ENCODE results near the gene ALDH4A1.
"Not testable (repeated sequence)": the region's sequence is repeated elsewhere in the genome, so short reads cannot be mapped to it uniquely, and the experiment has no call there.

ALDH4A1 gene

DNA sequence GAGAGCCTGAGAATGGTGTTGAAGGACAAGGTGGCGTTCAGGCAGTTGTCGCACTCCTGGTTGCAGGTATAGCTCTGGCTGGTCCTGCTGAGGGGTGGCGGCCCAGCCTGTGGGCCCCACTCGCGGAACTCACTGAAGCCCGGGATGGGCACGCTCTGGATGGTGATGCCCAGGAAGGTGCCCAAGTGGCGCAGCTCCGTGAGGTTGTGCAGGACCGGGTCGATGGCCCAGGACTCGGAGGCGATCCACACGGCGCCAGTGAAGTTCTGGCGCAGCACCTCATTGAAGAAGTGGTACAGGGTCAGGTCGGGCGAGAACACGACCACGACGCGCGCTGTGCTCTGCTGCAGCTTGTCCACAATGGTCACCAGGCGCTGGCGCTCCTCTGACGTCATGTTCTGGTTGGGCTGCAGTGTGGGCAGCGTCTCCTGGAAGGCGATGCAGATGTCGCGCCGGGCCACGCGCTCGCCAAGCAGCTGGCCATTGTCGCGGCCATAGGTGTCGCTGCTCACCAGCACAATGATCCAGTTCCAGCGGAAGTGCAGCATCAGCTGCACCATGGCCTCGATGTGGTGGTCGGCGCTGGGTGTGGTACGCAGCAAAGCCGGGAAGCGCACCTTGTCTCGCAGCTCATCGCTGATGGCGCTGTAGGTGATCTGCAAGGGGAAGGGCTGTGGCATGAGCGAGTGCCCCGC lies 47.9 kb downstream of the ALDH4A1 start:
- H3K27ac ChIP-seq (ENCODE audit: low read length), result no peak overlapping the region
- no peaks in the 10 kb centered on the region for H4K20me1 ChIP-seq (ENCODE audit: insufficient read depth, low read length)
- TF ChIP-seq EZH2phosphoT487 (IDR thresholded peaks at IDR 0.05; ENCODE audit: low read depth), result no peak
- TF ChIP-seq, protein P1, sequence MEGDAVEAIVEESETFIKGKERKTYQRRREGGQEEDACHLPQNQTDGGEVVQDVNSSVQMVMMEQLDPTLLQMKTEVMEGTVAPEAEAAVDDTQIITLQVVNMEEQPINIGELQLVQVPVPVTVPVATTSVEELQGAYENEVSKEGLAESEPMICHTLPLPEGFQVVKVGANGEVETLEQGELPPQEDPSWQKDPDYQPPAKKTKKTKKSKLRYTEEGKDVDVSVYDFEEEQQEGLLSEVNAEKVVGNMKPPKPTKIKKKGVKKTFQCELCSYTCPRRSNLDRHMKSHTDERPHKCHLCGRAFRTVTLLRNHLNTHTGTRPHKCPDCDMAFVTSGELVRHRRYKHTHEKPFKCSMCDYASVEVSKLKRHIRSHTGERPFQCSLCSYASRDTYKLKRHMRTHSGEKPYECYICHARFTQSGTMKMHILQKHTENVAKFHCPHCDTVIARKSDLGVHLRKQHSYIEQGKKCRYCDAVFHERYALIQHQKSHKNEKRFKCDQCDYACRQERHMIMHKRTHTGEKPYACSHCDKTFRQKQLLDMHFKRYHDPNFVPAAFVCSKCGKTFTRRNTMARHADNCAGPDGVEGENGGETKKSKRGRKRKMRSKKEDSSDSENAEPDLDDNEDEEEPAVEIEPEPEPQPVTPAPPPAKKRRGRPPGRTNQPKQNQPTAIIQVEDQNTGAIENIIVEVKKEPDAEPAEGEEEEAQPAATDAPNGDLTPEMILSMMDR (IDR thresholded peaks at IDR 0.05; ENCODE audit: low read depth, low read length), result no peak
- H3K9me3 ChIP-seq (ENCODE audit: insufficient read depth, low read length), result no peaks in the 10 kb centered on the region
- no peaks in the 10 kb centered on the region for H3K36me3 ChIP-seq (replicated peaks; ENCODE audit: low read depth, low read length)
- H3K27me3 ChIP-seq (ENCODE audit: low read depth, low read length), result no peaks in the 10 kb centered on the region
- H3K9ac ChIP-seq (ENCODE audit: low read length), result no peak overlapping the region
- no peaks in the 10 kb centered on the region for H3K79me2 ChIP-seq (ENCODE audit: low read length)
- H3K4me3 ChIP-seq (ENCODE audit: low read length), result no peak overlapping the region
- H3K4me1 ChIP-seq (ENCODE audit: low read length), result no peaks in the 10 kb centered on the region
- H2AFZ ChIP-seq (ENCODE audit: low read depth, low read length), result no peak overlapping the region
- H3K4me2 ChIP-seq (ENCODE audit: low read length), result no peak overlapping the region

DNA sequence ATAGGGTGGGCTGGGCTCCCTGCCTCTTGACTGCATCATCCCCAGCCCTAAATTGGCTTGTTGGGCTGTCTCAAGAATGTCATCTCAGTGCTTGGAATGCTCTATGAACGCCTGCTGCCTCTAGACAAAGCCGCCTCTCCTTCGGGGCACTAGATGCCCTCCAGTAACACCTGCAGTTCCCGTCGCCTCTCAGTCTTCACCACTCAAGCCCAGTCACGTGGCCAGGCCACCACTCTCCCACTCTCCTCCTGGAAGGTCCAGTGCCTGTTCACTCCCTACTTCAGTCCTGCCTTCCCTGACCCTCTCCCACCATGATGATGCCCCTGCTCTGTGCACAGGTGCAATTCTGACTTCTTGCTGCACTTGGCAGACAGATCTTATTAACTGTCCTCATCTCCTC lies 49.9 kb downstream of the ALDH4A1 start:
- no peak overlapping the region for H3K4me2 ChIP-seq (ENCODE audit: low read length)
- no peak overlapping the region for H2AFZ ChIP-seq (ENCODE audit: low read depth, low read length)
- H3K36me3 ChIP-seq (replicated peaks; ENCODE audit: low read depth, low read length), result no peaks in the 10 kb centered on the region
- no peak overlapping the region for H3K27ac ChIP-seq (ENCODE audit: low read length)
- no peaks in the 10 kb centered on the region for H4K20me1 ChIP-seq (ENCODE audit: insufficient read depth, low read length)
- H3K4me3 ChIP-seq (ENCODE audit: low read length), result no peak overlapping the region
- no peaks in the 10 kb centered on the region for H3K4me1 ChIP-seq (ENCODE audit: low read length)
- no peak overlapping the region for H3K9ac ChIP-seq (ENCODE audit: low read length)
- H3K27me3 ChIP-seq (ENCODE audit: low read depth, low read length), result no peaks in the 10 kb centered on the region
- TF ChIP-seq, protein P1 (IDR thresholded peaks at IDR 0.05; ENCODE audit: low read depth, low read length), result no peak
- no peak for TF ChIP-seq EZH2phosphoT487 (IDR thresholded peaks at IDR 0.05; ENCODE audit: low read depth)
- no peaks in the 10 kb centered on the region for H3K79me2 ChIP-seq (ENCODE audit: low read length)
- H3K9me3 ChIP-seq (ENCODE audit: insufficient read depth, low read length), result no peaks in the 10 kb centered on the region

DNA sequence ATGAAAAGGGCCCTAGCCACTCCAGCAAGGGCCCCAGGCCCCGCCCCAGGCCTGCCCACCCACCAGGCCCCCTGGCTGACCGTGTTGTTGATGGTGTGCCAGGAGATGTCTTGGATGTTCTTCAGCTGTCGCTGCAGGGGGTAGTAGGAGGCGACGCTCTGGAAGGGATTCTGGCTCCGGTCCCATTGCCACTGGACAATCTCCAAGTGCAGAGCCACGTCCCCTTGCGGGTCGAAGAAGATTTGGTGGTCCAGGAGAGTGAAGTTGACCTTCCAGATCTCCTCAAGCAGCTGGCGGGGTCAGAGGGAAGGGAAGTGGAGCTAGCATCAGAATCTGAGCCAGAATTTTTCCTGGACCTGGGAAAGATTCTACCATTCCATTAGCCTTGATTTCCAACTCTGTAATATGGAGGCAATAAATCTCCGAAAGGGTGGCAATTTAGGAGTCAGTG lies 53.1 kb downstream of the ALDH4A1 start:
- TF ChIP-seq EZH2phosphoT487 (IDR thresholded peaks at IDR 0.05; ENCODE audit: low read depth), result no peak
- TF ChIP-seq, protein P1 (IDR thresholded peaks at IDR 0.05; ENCODE audit: low read depth, low read length), result no peak
- Histone ChIP-seq H3K27me3 (ENCODE audit: low read depth, low read length) (no peaks in the 10 kb centered on the region), H3K9me3 (ENCODE audit: insufficient read depth, low read length) (no peaks in the 10 kb centered on the region)

DNA sequence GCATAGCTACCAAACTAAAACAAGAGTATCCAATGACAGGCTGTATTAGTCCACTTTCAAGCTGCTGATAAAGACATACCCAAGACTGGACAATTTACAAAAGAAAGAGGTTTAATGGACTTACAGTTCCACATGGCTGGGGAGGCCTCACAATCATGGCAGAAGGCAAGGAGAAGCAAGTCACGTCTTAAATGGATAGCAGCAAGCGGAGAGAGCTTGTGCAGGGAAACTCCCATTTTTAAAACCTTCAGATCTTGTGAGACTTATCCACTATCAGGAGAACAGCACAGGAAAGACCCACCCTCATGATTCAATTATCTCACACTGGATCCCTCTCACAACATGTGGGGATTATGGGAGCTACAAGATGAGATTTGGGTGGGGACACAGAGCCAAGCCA lies 54.6 kb downstream of the ALDH4A1 start:
- H2AFZ ChIP-seq (ENCODE audit: low read depth, low read length); H3K4me3 ChIP-seq (ENCODE audit: low read length); H3K9me3 ChIP-seq (ENCODE audit: insufficient read depth, low read length); H3K27ac ChIP-seq (ENCODE audit: low read length); H3K9ac ChIP-seq (ENCODE audit: low read length); H3K36me3 ChIP-seq (replicated peaks; ENCODE audit: low read depth, low read length); H4K20me1 ChIP-seq (ENCODE audit: insufficient read depth, low read length); H3K4me1 ChIP-seq (ENCODE audit: low read length); H3K27me3 ChIP-seq (ENCODE audit: low read depth, low read length); H3K79me2 ChIP-seq (ENCODE audit: low read length); H3K4me2 ChIP-seq (ENCODE audit: low read length): not testable (repeated sequence)

More for the DNA sequence above, 53.1 kb downstream of the ALDH4A1 start:
- no peak overlapping the region for H2AFZ ChIP-seq (ENCODE audit: low read depth, low read length)
- H3K9ac ChIP-seq (ENCODE audit: low read length), result no peak overlapping the region
- H4K20me1 ChIP-seq (ENCODE audit: insufficient read depth, low read length), result no peaks in the 10 kb centered on the region
- H3K4me3 ChIP-seq (ENCODE audit: low read length), result no peak overlapping the region
- H3K4me2 ChIP-seq (ENCODE audit: low read length), result no peak overlapping the region
- H3K27ac ChIP-seq (ENCODE audit: low read length), result no peak overlapping the region
- no peaks in the 10 kb centered on the region for H3K4me1 ChIP-seq (ENCODE audit: low read length)
- H3K36me3 ChIP-seq (replicated peaks; ENCODE audit: low read depth, low read length), result no peaks in the 10 kb centered on the region
- no peaks in the 10 kb centered on the region for H3K79me2 ChIP-seq (ENCODE audit: low read length)
